Hepatic stellate cell (primary cell): ENCODE data around the gene USP46.

Experiments
- DNase-seq: peaks from one replicate; pipeline ENCODE4 v3.0.0; 2011; ENCODE audit warnings: low spot score

Gene USP46

DNA sequence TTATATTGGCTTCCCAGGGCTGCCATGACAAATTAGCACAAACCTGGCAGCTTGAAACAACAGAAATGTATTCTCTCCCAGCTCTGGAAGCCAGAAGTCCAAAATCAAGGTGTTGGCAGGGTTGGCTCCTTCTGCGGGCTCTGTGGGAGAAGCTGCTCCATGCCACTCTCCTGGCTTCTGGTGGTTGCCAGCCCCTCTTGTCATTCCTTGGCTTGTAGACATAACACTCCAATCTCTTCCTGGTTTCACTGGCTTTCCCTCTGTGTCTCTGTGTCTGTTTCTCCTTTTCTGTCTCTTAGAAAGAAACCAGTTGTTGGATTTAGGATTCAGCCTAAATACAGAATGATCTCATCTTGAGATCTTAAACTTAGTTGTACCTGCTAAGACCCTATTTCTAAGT is 85.5 kb downstream of the USP46 start:
- DNase-seq = no peak

DNA sequence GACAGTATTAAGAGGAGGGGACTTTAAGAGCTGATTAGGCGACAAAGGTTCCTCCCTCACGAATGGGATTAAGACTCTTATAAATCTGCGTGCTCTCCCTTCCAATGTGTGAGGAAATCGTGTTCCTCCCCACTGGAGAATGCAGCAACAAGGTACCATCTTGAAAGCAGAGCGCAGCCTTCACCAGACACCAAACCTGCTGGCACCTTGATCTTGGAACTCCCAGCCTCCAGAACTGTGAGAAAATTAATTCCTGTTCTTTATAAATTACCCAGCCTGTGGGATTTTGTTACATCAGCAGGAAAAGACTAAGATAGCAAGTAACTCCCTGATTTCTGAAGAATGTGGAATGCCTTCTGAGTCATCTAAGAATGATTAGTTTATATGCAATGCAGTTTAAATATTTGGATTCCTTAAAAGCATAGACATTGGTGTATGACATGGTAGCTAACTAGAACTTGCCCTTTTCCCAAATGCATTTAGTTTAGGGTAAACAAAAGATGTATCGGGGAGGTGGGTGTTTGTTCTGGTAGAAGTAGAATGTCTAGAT is 86.1 kb downstream of the USP46 start:
- peak; percentile 29 for DNase-seq

- no peak for DNase-seq
These were observed 90.8 kb downstream of the USP46 start for GRCh38 chr4:52568351-52568750.

DNA sequence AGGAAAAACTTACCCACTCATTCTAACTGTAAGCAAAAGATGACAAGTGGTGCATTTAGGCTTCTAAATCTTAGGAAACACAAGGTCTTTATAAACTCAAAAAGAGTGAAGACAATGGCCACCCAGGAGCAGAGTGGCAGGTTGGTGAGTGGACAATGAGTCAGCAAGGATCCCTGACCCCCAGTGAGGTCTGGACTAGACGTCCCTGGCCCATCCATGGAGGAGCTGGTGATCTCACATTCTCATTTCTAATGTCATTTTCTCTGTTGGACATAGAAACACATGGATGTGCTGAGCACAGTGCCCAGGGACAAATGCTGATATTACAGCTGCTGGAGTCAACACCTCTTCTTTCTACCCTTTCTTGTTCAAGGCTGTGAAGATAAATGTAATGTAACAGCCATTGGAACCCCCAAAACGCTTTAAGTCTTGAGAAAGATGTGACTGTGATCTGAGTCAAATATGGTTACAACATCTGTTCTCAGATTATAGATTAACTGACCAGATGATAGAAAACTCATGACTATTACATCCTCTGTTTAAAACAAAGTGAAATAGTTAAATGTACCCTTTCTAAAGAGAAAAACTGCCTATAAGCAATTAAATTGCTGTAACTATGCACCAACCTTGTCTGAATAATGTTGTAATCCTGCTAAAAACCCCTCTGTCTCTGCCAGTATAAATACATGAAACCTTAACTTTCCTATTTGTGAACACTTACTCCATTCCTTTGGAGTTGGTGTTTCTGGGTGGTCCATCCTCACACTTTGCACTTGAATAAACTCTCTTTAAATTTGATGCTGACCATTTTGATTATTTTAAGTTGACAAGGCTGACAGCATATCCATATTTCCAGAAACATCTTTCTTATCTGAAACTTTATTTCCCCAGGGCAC is 92.7 kb downstream of the USP46 start:
- no peak for DNase-seq

DNA sequence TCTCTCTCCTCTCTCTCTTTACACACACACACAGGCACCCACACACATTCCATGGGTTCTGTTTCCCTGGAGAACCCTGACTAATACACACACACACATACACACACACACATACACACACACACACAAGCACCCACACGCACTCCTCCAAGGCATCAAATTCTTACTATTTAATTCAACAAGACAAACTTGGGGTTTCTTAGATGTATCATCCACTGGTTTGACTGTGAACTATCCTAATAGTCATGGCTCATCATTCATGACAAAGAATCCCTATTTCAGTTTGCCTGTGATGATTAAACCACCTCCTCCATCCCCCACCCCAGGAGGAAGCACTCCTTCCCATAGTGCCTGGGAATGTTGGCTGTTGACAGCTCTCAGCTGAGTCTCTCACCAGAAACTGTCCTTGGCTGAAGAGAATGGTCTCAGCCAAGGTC is 98.2 kb downstream of the USP46 start:
- no peak for DNase-seq

DNA sequence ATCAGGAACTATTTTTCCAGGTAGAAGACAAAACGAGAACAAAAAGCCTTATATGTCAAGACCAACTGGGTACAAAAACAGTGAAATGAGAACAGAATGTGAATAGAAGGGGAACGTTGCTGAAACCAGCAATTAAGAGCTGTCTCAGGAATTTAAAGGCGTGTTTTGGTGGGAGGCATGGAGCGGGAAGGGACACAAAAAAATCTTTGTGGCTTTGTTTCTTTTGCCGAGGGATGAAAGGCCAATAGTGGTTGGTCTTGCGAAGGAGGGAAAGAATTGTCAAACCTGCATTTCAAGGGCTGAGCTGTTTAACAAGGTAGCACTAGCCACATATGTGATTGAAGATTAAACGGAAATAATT is 103.8 kb downstream of the USP46 start:
- no peak for DNase-seq

DNA sequence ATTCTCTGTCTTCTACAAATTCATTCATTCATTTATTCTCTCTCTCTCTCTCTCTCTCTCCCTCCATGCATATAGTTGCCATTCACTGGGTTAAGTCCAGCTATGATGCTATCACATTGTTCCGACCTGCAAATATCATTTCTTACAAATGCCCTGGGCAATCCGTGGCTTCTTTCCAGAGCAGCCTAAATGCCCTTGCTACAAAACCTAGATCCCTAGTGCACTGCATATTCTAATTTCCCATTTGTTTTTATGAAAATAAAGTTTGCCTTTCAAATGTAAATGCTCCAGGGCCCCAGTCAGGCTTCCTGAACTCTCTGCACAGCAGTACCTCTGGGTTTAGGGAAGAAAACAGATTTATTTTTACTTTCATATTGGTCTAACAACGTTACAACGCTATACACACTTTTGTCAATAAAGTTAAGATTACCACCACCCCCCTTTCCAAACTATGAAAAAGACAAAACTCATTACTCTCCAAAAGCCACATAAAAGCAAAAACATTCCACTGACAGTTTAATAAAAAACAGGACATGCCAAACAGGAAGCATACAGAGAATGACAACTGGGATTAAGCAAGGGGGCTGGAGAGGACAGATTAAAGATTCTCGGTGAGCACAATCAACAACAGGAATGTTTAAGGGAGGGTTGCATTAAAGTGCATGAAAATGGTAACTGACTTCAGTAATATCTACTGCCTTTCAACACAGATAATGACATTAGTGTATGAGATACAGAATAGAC is 104.3 kb downstream of the USP46 start:
- DNase-seq = no peak

DNA sequence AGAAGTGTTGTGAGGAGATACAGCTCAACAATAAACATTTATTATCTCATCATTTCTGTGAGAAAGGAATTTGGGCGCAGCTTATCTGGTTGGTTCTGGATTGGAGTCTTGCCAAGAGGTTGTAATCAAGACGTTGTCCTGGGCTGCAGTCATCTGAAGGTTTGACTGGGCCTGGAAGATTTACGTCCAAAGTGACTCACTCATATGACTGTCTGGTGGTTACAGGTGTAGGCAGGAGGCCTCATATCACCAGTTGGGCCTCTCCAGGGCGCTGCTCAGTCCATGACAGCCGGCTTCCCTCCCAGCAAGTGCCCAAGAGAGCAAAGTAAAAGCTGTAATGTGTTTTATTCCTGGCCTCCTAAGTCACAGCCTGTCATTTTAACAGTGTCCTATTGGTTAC is 106.3 kb downstream of the USP46 start:
- DNase-seq = no peak

DNA sequence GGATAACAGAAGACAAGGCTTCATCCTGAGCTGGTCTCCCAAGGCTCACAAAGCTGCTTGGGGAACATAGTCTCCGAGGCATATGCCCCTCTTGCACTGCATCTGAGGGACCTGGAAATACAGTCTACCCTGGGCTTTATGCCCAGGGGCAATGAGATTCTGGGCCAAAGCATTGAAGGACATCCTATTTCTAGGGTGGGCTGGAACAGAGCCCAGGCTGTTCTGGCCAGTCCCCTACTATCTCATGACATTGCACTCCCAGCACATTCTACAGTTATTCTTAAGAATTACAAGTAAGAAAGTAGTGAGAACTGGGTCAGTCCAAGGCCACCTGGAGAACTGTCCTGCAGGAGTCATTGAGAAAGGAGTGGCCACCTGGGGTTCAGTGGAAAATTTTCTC is 107.6 kb downstream of the USP46 start:
- no peak for DNase-seq

- DNase-seq = no peak
These were observed 108.9 kb downstream of the USP46 start for GRCh38 chr4:52550186-52550585.

DNA sequence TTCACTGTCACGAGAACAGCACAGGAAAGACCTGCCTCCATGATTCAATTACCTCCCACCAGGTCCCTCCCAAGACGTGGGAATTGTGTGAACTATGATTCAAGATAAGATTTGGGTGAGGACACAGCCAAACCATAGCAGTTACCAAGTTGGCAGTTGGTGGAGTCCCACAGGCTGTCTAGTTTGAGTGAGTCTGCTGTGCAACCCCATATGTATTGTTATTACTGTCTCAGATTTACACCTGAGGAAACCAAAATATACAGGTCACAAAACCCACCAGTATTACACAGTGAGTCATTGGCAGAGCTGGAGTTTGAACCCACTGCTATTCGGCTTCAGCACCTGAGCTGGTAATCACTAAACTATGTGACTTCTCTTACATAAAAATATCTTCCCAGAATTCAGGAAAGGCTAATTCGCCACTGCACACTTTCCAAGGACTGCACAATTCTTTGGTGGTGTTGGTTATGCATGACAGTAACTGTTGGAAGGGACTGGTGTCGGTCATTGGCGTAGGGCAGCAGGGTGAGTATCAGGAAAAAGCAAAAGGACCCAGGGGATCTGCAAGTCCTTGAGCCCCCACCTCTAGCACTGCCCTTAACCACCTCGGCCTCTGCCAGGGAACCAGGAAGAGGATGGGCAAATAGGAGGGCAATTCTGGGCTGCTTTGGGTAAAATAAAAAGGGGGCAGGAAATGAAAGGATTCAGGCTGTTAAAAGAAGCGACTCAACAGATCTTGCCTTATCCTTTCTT is 110.1 kb downstream of the USP46 start:
- DNase-seq = no peak

- DNase-seq = no peak
These were observed 112.7 kb downstream of the USP46 start for GRCh38 chr4:52546449-52546848.

GRCh38 chr4:52545099-52546069 is 113.7 kb downstream of the USP46 start:
- DNase-seq = peak; percentile 76
